ENCODE results near the gene KRTAP21-1.

Gene KRTAP21-1

DNA sequence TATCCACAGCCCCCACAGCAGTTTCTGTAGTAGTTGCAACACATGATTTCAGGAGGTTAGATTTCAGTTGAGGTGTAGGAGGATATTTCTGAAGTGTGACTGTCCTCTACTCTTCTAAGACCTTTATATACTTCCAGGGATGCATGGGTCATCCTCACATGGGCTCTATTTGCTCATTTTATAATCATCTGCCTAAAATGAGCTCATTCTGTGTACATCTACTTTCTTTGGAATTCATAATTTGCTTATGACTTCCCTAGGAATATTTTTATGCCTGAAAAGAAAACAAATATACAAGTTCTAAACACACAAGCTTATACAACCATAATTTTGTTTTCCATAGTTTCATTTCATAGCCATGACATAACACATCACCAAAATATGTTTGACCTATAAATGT is 8.1 kb downstream of the KRTAP21-1 start, which contains the start of gene KRTAP21-2:
Gene KRTAP21-2 (minus strand): TSS at position 101 of the 400 bp plus-strand sequence. CDS start 57 bp downstream, at position 44.
- in situ Hi-C loops (cut with HindIII; ENCODE audit: low sequenced_read_pairs), result no loop called here
- TF ChIP-seq, protein P1, sequence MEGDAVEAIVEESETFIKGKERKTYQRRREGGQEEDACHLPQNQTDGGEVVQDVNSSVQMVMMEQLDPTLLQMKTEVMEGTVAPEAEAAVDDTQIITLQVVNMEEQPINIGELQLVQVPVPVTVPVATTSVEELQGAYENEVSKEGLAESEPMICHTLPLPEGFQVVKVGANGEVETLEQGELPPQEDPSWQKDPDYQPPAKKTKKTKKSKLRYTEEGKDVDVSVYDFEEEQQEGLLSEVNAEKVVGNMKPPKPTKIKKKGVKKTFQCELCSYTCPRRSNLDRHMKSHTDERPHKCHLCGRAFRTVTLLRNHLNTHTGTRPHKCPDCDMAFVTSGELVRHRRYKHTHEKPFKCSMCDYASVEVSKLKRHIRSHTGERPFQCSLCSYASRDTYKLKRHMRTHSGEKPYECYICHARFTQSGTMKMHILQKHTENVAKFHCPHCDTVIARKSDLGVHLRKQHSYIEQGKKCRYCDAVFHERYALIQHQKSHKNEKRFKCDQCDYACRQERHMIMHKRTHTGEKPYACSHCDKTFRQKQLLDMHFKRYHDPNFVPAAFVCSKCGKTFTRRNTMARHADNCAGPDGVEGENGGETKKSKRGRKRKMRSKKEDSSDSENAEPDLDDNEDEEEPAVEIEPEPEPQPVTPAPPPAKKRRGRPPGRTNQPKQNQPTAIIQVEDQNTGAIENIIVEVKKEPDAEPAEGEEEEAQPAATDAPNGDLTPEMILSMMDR (IDR thresholded peaks at IDR 0.05; ENCODE audit: low read depth, low read length, missing control alignments), result no peak
- DNase-seq (ENCODE audit: low read depth), result no peak
- no peak within 1 kb of the TSS for H3K4me3 ChIP-seq (ENCODE audit: low read depth, low read length)

DNA sequence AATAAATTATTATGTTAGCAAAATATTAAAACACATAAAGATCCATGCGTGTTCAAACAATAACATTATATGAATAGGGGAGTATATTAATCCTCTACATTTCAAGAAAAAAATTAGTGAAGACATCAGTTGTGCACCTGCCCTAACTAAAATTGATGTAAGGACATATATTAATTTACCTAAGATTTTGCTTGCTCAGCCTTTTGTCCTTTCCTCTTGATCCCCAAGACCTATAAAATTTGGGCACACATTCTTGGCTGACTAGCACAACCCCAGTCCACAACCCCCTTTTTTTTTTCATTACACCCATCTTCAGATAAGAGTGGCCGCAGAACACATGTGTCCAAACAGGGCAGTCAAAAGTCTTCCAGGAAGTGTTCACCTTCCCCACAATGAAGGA is 14.8 kb downstream of the KRTAP21-1 start:
- DNase-seq (ENCODE audit: low read depth), result no peak
- H3K4me3 ChIP-seq (ENCODE audit: low read depth, low read length), result no peak overlapping the region
- in situ Hi-C loops (cut with HindIII; ENCODE audit: low sequenced_read_pairs), result no loop called here
- TF ChIP-seq, protein P1 (IDR thresholded peaks at IDR 0.05; ENCODE audit: low read depth, low read length, missing control alignments), result no peak

DNA sequence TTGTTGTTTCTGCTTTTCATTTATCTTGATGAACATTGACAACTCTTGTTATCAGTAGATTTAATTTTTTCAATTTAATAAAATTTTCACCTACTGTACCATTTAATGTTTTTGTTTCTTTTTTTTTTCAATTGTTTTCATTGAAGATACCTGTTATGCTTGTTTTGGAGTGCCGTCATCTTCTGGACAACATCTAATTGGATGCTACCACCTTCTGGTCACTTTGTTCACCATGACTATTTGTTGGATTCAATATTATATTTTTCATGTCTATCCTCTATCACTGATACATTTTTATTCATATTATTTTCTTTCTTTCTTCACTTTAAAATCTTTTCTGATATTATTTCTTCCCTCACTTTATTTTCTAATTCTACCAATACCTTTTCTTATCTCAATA is 22.2 kb downstream of the KRTAP21-1 start:
- in situ Hi-C loops (cut with HindIII; ENCODE audit: low sequenced_read_pairs), result no loop called here
- DNase-seq (ENCODE audit: low read depth), result no peak
- H3K4me3 ChIP-seq (ENCODE audit: low read depth, low read length), result no peak overlapping the region
- TF ChIP-seq, protein P1 (IDR thresholded peaks at IDR 0.05; ENCODE audit: low read depth, low read length, missing control alignments), result no peak

DNA sequence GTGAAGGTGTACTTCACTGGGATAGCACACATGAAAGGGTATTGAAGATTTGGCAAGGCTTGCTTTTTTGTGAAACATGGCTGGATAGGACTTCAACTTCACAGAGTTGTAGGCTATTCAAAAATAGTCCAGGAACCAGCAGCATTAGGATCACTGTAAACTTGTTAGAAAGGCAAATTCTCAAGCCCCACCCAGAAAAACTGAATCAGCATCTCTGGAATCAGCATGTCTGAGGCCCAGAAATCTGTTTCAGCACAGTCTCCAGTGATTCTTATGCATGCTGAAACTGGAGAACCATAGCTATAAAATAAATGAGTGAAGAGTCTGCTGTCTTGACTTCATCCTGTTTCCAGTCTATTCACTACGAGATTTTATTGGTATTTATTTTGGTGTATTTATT is 28.5 kb downstream of the KRTAP21-1 start:
- DNase-seq (ENCODE audit: low read depth), result no peak
- in situ Hi-C loops (cut with HindIII; ENCODE audit: low sequenced_read_pairs), result no loop called here
- no peak overlapping the region for H3K4me3 ChIP-seq (ENCODE audit: low read depth, low read length)
- TF ChIP-seq, protein P1 (IDR thresholded peaks at IDR 0.05; ENCODE audit: low read depth, low read length, missing control alignments), result no peak

DNA sequence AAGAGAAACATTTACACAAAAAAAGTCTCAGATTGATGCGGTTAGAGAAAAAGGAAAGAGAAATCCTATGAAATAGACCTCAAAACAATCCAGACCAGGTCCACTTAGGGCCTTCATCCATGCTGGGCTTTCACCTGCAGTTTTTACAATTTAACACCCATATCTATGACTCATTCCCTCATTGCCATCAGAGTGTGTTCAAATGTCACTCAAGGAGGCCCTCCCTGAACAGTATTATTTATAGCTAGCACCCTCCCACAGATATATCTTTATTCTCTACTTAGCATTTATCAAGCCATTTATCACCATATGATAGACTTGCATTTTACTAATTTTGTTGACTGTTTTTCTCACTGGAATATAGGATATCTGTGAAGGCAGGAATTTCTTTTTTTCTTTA is 35.8 kb downstream of the KRTAP21-1 start:
- in situ Hi-C loops (cut with HindIII; ENCODE audit: low sequenced_read_pairs), result no loop called here
- no peak for DNase-seq (ENCODE audit: low read depth)
- H3K4me3 ChIP-seq (ENCODE audit: low read depth, low read length), result no peak overlapping the region
- TF ChIP-seq, protein P1 (IDR thresholded peaks at IDR 0.05; ENCODE audit: low read depth, low read length, missing control alignments), result no peak

DNA sequence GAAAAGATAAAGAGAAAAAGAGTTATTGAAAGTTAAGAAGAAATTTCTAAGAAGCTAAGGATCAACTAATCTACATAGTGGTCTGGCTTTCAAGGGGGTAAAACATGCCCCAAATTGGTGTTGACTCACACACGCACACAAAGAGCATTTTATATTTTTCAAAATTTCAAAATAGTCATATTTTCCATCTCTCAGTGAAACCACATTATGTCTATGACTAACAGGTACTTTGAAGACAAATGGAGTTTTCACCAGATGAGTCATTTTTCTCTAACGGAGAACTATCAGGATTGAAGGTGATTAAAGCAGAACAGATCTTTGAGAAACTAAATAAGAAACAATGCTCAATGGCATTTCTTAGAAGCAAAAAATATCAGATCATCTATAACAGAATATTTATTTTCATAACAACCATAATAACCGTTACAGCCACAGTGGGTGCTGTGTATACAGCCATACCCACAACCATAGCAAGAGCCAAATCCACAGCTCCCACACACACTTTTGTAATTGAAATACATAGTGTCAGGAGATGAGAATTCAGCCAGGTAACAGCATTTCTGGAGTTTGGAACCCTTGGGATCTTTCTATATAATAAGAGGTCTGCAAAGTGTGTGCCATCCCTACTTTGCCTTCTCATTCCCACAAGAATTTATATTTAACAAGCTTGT is 36.9 kb downstream of the KRTAP21-1 start, which contains the start of gene KRTAP21-3:
Gene KRTAP21-3 (minus strand): TSS at position 539 of the 671 bp plus-strand sequence. CDS start 18 bp downstream, at position 521.
- H3K4me3 ChIP-seq (ENCODE audit: low read depth, low read length), result no peak within 1 kb of the TSS
- in situ Hi-C loops (cut with HindIII; ENCODE audit: low sequenced_read_pairs), result no loop called here
- TF ChIP-seq, protein P1 (IDR thresholded peaks at IDR 0.05; ENCODE audit: low read depth, low read length, missing control alignments), result no peak
- peak; percentile 69 for DNase-seq (ENCODE audit: low read depth)

Data from astrocyte of the cerebellum (primary cell).